HepG2 (cell line): ENCODE data around the gene GP1BA. TPM values are rescaled to one million over a fixed set of nuclear protein-coding genes. Genes with fewer than 3 reads are reported as not detected.
A peak's percentile ranks its signal among the peaks of the same experiment; 100 is the strongest.

Source experiments
- ARID2 ChIP-seq: sonication (generic); formaldehyde crosslinking; IDR thresholded peaks from 2 replicates; pipeline ENCODE4 v1.8.1; 2022; ENCODE audit warnings: mild to moderate bottlenecking, missing genetic modification reagents, borderline replicate concordance
- DNMT1 ChIP-seq: sonication (generic); formaldehyde crosslinking; IDR thresholded peaks from 2 replicates; pipeline ENCODE4 v1.5.1; 2020; ENCODE audit warnings: mild to moderate bottlenecking, missing genetic modification reagents
- DPF2 ChIP-seq: sonication (generic); formaldehyde crosslinking; IDR thresholded peaks from 2 replicates; pipeline ENCODE4 v1.4.0; 2020; ENCODE audit warnings: mild to moderate bottlenecking, low read depth, missing genetic modification reagents, borderline replicate concordance
- EEA1 ChIP-seq: sonication (generic); formaldehyde crosslinking; IDR thresholded peaks from 2 replicates; pipeline ENCODE4 v1.5.1; 2020; ENCODE audit warnings: mild to moderate bottlenecking, missing genetic modification reagents, borderline replicate concordance
- FOXA3 ChIP-seq: IDR thresholded peaks from 2 replicates; pipeline ENCODE4 v1.6.1; 2016; ENCODE audit warnings: missing genetic modification reagents, missing compliant biosample characterization
- FOXK2 ChIP-seq: fragments of 450-650 bp; IDR thresholded peaks from 2 replicates; pipeline ENCODE4 v1.6.1; 2016
- KDM4B ChIP-seq: sonication (generic); formaldehyde crosslinking; IDR thresholded peaks from 2 replicates; pipeline ENCODE4 v1.4.0; 2020; ENCODE audit warnings: missing genetic modification reagents
- MEIS2 ChIP-seq: sonication (generic); formaldehyde crosslinking; IDR thresholded peaks from 2 replicates; pipeline ENCODE4 v1.9.0; 2021; ENCODE audit warnings: mild to moderate bottlenecking, missing genetic modification reagents
- NONO ChIP-seq, 2 experiments: fragments of 450-650 bp in 1 of 2; sonication (generic) in 1 of 2; formaldehyde crosslinking in 1 of 2; IDR thresholded peaks in 1 of 2; conservative IDR thresholded peaks in 1 of 2; 2 replicates each; pipeline versions ENCODE4 v1.6.1 to v1.8.0; 2017 to 2022; ENCODE audit warnings: mild to moderate bottlenecking in 1 of 2, missing genetic modification reagents in 1 of 2, moderate library complexity in 1 of 2
- PATZ1 ChIP-seq: sonication (generic); formaldehyde crosslinking; IDR thresholded peaks from 2 replicates; pipeline ENCODE4 v1.4.0; 2020; ENCODE audit warnings: missing genetic modification reagents
- PBX2 ChIP-seq: IDR thresholded peaks from 2 replicates; pipeline ENCODE4 v1.6.1; 2016; ENCODE audit warnings: control low read depth
- PHF8 ChIP-seq: sonication (generic); formaldehyde crosslinking; IDR thresholded peaks from 2 replicates; pipeline ENCODE4 v1.5.0; 2020; ENCODE audit warnings: missing genetic modification reagents
- POLR2G ChIP-seq: fragments of 200-400 bp; formaldehyde crosslinking; IDR thresholded peaks from 2 replicates; pipeline ENCODE4 v1.6.1; 2018; ENCODE audit warnings: mild to moderate bottlenecking, low read depth, low read length, moderate library complexity
- RBM39 ChIP-seq: fragments of 200-400 bp; formaldehyde crosslinking; IDR thresholded peaks from one replicate; pipeline ENCODE4 v1.6.1; 2018; ENCODE audit warnings: antibody characterized with exemption, mild to moderate bottlenecking, low read depth, low read length; ENCODE audit not compliant: poor library complexity, severe bottlenecking
- SP4 ChIP-seq: sonication (generic); formaldehyde crosslinking; IDR thresholded peaks from 2 replicates; pipeline ENCODE4 v1.8.1; 2023; ENCODE audit warnings: mild to moderate bottlenecking, missing genetic modification reagents
- ZBTB25 ChIP-seq: IDR thresholded peaks from 2 replicates; pipeline ENCODE4 v1.6.1; 2018; ENCODE audit warnings: missing genetic modification reagents
- ZBTB42 ChIP-seq: sonication (generic); formaldehyde crosslinking; IDR thresholded peaks from 2 replicates; pipeline ENCODE4 v1.5.0; 2020; ENCODE audit warnings: mild to moderate bottlenecking, missing genetic modification reagents
- ZNF296 ChIP-seq: sonication (generic); formaldehyde crosslinking; conservative IDR thresholded peaks from 2 replicates; pipeline ENCODE4 v1.5.0; 2020; ENCODE audit warnings: mild to moderate bottlenecking, missing genetic modification reagents
- ZNF512B ChIP-seq: sonication (generic); formaldehyde crosslinking; IDR thresholded peaks from 2 replicates; pipeline ENCODE4 v1.5.1; 2020; ENCODE audit warnings: missing genetic modification reagents, mild to moderate bottlenecking, borderline replicate concordance
- ZNF674 ChIP-seq: sonication (generic); formaldehyde crosslinking; IDR thresholded peaks from 2 replicates; pipeline ENCODE4 v1.5.0; 2020; ENCODE audit warnings: low read depth, mild to moderate bottlenecking, missing genetic modification reagents
- ZNF761 ChIP-seq: sonication (generic); formaldehyde crosslinking; conservative IDR thresholded peaks from 2 replicates; pipeline ENCODE4 v1.4.0; 2020; ENCODE audit warnings: mild to moderate bottlenecking, missing genetic modification reagents
- ZNF891 ChIP-seq: sonication (generic); formaldehyde crosslinking; IDR thresholded peaks from 2 replicates; pipeline ENCODE4 v1.5.0; 2020; ENCODE audit warnings: mild to moderate bottlenecking, missing genetic modification reagents
- polyA plus RNA-seq, 8 experiments: library from polyadenylated mRNA; depleted of rRNA in 3 of 8; stranded (reverse) in 7 of 8; unstranded in 1 of 8; fragments of >200 nt; fragmentation: Illumina TruSeq in 4 of 8; extraction: Trizol in 4 of 8; gene quantifications; 2 replicates each; pipeline versions ENCODE4 v1.2.1 to v1.2.3, GENCODE V29; 2011 to 2016; ENCODE audit warnings: low read depth in 4 of 8, missing spikeins in 1 of 8, mixed read lengths in 1 of 8; ENCODE audit not compliant: insufficient read depth in 1 of 8
- total RNA-seq, 5 experiments: library from RNA; depleted of rRNA; stranded (reverse); fragments of >200 nt; fragmentation: Illumina TruSeq; extraction: Trizol; gene quantifications; 2 replicates each; pipeline ENCODE4 v1.2.3, GENCODE V29; 2016; ENCODE audit warnings: low read depth in 1 of 5

The GP1BA gene
- total and polyA plus RNA-seq, 2 of the 13 experiments (the other 11 are each of a cell fraction or from before 2014, with no cell fraction given), result not detected

- TF ChIP-seq FOXA3 (CRISPR knock-in tag), result 0 out of 2 replicates have a peak, but pooled peaks have one; percentile 6
- peak; percentile 13 for TF ChIP-seq MEIS2
- TF ChIP-seq DNMT1, result no peak
- no peak for TF ChIP-seq ZBTB42 (CRISPR knock-in tag)
- TF ChIP-seq ZNF674 (CRISPR knock-in tag), result no peak
- 0 out of 2 replicates have a peak, but pooled peaks have one; percentile 72 for TF ChIP-seq ZNF891 (CRISPR knock-in tag)
- TF ChIP-seq ZBTB25 (CRISPR knock-in tag), result peak; percentile 14; the same call in 1 of the 2 replicates
- TF ChIP-seq NONO (IDR thresholded peaks at IDR 0.05), result no peak
- TF ChIP-seq NONO (CRISPR knock-in tag; conservative IDR thresholded peaks at IDR 0.05), result no peak; the same call in 1 of the 2 replicates
- no peak; the same call in 1 of the 2 replicates for TF ChIP-seq PHF8 (CRISPR knock-in tag)
- no peak for TF ChIP-seq RBM39
- TF ChIP-seq ZNF296 (CRISPR knock-in tag), result 0 out of 2 replicates have a peak, but pooled peaks have one; percentile 63
- no peak for TF ChIP-seq DPF2 (CRISPR knock-in tag)
- no peak for TF ChIP-seq ARID2 (CRISPR knock-in tag)
- TF ChIP-seq ZNF512B (CRISPR knock-in tag), result no peak
- peak; percentile 68; the same call in 1 of the 2 replicates for TF ChIP-seq SP4 (CRISPR knock-in tag)
- peak; percentile 97 for TF ChIP-seq PBX2 (CRISPR knock-in tag)
- no peak for TF ChIP-seq PATZ1
- peak; percentile 8 for TF ChIP-seq POLR2G
- no peak for TF ChIP-seq KDM4B
- TF ChIP-seq EEA1 (CRISPR knock-in tag), result 0 out of 2 replicates have a peak, but pooled peaks have one; percentile 50
- TF ChIP-seq FOXK2, result peak; percentile 49; the same call in 1 of the 2 replicates
- no peak for TF ChIP-seq ZNF761 (CRISPR knock-in tag)
Observed at GRCh38 chr17:4966844-4967538, 34.9 kb downstream of the GP1BA start (continued).
